Neural cell (in vitro differentiated cells): ENCODE results near the gene INPP4B.

Source experiments
- EP300 ChIP-seq: fragments of 450-650 bp; conservative IDR thresholded peaks from 2 replicates; pipeline ENCODE4 v1.6.1; 2014; ENCODE audit warnings: antibody characterized with exemption, mild to moderate bottlenecking, moderate library complexity; ENCODE audit not compliant: poor library complexity, severe bottlenecking
- EZH2 ChIP-seq: fragments of 200-600, 300-800 bp; shearing (Covaris generic), sonication (generic); IDR thresholded peaks from 2 replicates; pipeline ENCODE4 v1.6.1; 2014; ENCODE audit warnings: antibody characterized with exemption, low read length, borderline replicate concordance, mild to moderate bottlenecking; ENCODE audit not compliant: insufficient read depth, poor library complexity, severe bottlenecking
- TF ChIP-seq, protein P1 (sequence below): fragments of 450-650 bp; IDR thresholded peaks from 2 replicates; pipeline ENCODE4 v1.5.1; 2014; ENCODE audit warnings: antibody characterized with exemption, mild to moderate bottlenecking, moderate library complexity; ENCODE audit not compliant: poor library complexity, severe bottlenecking

DNA sequence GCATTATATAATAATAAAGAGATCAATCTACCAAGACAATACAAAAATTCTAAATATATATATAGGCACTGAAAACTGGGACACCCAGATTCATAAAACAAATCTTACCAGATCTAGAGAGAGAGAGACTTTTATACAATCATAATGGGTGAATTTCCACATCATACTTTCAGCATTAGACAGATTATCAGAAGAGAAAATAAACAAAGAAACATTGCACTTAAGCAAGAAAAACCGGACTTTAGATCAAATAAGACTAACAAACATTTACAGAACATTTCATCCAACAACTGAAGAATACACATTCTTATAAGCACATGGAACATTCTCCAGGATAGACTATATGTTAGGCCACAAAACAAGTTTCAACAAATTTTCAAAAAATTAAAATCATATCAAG, 245.1 kb downstream of the INPP4B start:
- TF ChIP-seq, protein P1, sequence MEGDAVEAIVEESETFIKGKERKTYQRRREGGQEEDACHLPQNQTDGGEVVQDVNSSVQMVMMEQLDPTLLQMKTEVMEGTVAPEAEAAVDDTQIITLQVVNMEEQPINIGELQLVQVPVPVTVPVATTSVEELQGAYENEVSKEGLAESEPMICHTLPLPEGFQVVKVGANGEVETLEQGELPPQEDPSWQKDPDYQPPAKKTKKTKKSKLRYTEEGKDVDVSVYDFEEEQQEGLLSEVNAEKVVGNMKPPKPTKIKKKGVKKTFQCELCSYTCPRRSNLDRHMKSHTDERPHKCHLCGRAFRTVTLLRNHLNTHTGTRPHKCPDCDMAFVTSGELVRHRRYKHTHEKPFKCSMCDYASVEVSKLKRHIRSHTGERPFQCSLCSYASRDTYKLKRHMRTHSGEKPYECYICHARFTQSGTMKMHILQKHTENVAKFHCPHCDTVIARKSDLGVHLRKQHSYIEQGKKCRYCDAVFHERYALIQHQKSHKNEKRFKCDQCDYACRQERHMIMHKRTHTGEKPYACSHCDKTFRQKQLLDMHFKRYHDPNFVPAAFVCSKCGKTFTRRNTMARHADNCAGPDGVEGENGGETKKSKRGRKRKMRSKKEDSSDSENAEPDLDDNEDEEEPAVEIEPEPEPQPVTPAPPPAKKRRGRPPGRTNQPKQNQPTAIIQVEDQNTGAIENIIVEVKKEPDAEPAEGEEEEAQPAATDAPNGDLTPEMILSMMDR = no peak
- TF ChIP-seq EP300 (no peak), EZH2 (no peak)
